ENCODE results near the gene SLC25A43. TPM values are rescaled to one million over a fixed set of nuclear protein-coding genes. Genes with fewer than 3 reads are reported as not detected.
"Not testable (repeated sequence)": the region's sequence is repeated elsewhere in the genome, so short reads cannot be mapped to it uniquely, and the experiment has no call there.

SLC25A43 gene
- total RNA-seq, 1 donor from 2014 or later: 6.1 TPM

DNA sequence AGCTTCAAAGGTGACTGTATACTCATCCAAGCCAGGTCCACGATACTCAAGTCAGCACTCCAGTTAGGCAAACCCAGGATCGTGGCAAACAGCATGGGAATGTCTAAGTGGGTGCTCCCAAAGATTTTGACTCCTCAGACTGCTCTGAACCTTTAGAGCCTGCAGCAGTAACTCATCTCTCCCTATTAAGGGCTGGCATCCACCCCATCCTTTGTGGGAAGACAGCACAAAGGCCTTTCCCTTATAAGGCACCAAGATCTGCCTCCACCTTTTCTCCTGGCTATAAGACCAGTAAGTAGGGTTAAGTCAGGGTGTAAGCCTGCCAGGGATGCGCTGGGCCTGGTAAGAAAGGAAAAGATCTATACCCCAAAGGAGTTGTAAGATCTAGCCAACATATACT is 23.6 kb upstream of the SLC25A43 start:
- H3K9me3 Mint-ChIP-seq: peaks cover 4% of the 10 kb centered on the region
- no peaks in the 10 kb centered on the region for H3K27me3 Mint-ChIP-seq (ENCODE audit: low read depth)
- H3K4me3 Mint-ChIP-seq: no peak overlapping the region
- H3K36me3 Mint-ChIP-seq (ENCODE audit: low read depth): no peaks in the 10 kb centered on the region
- no peak overlapping the region for H3K27ac Mint-ChIP-seq (ENCODE audit: unreplicated experiment)
- DNase-seq (ENCODE audit: low read depth, low spot score): no peak
- H3K4me1 Mint-ChIP-seq: peaks cover 4% of the 10 kb centered on the region
- TF ChIP-seq, protein P1, sequence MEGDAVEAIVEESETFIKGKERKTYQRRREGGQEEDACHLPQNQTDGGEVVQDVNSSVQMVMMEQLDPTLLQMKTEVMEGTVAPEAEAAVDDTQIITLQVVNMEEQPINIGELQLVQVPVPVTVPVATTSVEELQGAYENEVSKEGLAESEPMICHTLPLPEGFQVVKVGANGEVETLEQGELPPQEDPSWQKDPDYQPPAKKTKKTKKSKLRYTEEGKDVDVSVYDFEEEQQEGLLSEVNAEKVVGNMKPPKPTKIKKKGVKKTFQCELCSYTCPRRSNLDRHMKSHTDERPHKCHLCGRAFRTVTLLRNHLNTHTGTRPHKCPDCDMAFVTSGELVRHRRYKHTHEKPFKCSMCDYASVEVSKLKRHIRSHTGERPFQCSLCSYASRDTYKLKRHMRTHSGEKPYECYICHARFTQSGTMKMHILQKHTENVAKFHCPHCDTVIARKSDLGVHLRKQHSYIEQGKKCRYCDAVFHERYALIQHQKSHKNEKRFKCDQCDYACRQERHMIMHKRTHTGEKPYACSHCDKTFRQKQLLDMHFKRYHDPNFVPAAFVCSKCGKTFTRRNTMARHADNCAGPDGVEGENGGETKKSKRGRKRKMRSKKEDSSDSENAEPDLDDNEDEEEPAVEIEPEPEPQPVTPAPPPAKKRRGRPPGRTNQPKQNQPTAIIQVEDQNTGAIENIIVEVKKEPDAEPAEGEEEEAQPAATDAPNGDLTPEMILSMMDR (conservative IDR thresholded peaks at IDR 0.05): no peak

DNA sequence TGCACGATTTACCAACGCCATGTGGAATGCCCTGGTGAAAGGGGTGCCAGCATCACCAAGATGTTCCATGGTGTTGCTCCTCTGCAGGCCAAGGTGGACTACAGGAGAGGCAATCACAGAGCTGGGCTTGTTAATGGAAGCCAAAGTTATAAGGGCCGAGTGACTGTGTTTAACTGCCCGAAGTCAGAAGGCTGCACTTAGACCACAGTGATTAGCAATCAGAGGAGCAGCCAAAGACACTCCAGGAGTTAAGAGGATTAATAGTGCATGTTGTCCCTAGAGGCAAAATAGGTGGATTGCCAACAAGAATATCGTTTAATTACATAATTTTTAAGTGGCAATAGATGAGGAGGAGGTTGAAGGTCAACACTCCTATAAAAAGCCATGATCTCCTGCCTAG is 22.8 kb upstream of the SLC25A43 start:
- peaks cover 4% of the 10 kb centered on the region for H3K4me1 Mint-ChIP-seq
- H3K4me3 Mint-ChIP-seq: no peak overlapping the region
- no peaks in the 10 kb centered on the region for H3K36me3 Mint-ChIP-seq (ENCODE audit: low read depth)
- no peak for DNase-seq (ENCODE audit: low read depth, low spot score)
- TF ChIP-seq, protein P1 (conservative IDR thresholded peaks at IDR 0.05): no peak
- H3K9me3 Mint-ChIP-seq: peaks cover 4% of the 10 kb centered on the region
- no peak overlapping the region for H3K27ac Mint-ChIP-seq (ENCODE audit: unreplicated experiment)
- H3K27me3 Mint-ChIP-seq (ENCODE audit: low read depth): no peaks in the 10 kb centered on the region

DNA sequence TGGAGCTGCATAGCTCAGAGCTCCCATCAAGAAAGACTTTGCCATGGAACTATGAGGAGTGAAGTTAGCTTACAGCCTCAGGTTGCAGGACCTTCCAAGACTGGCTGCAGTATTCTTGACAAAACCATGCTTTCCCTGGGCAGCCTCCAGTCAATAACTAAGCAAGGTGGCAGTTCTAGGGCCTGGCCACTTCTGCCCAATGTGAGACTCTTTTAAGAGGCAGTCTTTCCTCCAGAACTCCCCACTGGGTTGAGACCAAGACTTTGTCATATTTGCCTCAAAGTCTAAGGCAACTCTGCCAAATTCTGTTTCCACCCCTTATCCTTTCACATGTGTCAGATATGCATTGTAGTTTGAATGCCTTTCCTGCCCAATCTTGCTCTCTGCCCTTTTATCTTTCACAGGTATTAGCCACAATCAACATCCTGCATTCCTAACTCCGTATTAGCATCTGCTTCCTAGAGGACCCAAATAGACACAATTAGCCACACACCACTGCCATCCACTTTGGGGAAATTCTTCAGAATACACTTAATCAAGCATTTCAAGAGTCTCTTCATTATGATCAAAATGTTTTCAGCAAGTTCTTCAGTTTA is 17.7 kb upstream of the SLC25A43 start:
- TF ChIP-seq, protein P1 (conservative IDR thresholded peaks at IDR 0.05): no peak
- Mint-ChIP-seq H3K27ac (ENCODE audit: unreplicated experiment) (no peak overlapping the region), H3K27me3 (ENCODE audit: low read depth) (no peaks in the 10 kb centered on the region), H3K36me3 (ENCODE audit: low read depth) (peaks cover 1% of the 10 kb centered on the region), H3K9me3 (peaks cover under 1% of the 10 kb centered on the region), H3K4me1 (no peaks in the 10 kb centered on the region), H3K4me3 (no peak overlapping the region)
- no peak for DNase-seq (ENCODE audit: low read depth, low spot score)

DNA sequence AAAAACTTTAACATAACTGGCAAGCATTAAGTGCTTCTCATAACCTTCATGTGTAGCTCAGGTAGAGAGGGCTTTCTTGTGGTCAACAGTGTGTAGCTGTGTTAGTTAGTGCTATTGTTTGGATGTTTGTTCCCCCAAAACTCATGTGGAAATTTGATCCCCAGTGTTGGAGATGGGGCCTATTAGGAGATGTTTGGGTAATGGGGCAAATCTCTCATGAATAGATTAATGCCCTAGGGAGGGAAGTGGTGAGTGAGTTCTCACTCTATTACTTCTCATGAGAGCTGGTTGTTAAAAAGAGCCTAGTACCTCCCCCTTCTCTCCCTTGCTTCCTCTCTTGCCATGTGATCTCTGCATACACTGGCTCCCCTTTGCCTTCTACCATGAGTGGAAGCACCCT is 16.5 kb upstream of the SLC25A43 start:
- peaks cover 3% of the 10 kb centered on the region for H3K9me3 Mint-ChIP-seq

DNA sequence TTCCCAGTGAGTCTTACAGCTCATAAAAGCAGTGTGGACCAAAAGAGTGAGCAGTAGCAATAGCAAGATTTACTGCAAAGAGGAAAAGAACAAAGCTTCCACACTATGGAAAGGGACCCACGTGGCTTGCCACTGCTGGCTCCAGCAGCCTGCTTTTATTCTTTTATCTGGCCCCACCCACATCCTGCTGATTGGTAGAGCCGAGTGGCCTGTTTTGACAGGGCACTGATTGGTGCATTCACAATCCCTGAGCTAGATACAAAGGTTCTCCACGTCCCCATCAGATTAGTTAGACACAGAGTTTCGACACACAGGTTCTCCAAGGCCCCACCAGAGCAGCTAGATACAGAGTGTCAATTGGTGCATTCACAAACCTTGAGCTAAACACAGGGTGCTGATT is 12.5 kb upstream of the SLC25A43 start:
- not testable (repeated sequence) for H3K27ac Mint-ChIP-seq (ENCODE audit: unreplicated experiment); DNase-seq (ENCODE audit: low read depth, low spot score); H3K4me1 Mint-ChIP-seq; H3K36me3 Mint-ChIP-seq (ENCODE audit: low read depth); H3K9me3 Mint-ChIP-seq; H3K27me3 Mint-ChIP-seq (ENCODE audit: low read depth); H3K4me3 Mint-ChIP-seq

More for the DNA sequence above, 16.5 kb upstream of the SLC25A43 start:
- TF ChIP-seq, protein P1 (conservative IDR thresholded peaks at IDR 0.05): no peak
- H3K4me3 Mint-ChIP-seq: no peak overlapping the region
- no peaks in the 10 kb centered on the region for H3K4me1 Mint-ChIP-seq
- H3K36me3 Mint-ChIP-seq (ENCODE audit: low read depth): peaks cover 5% of the 10 kb centered on the region
- no peaks in the 10 kb centered on the region for H3K27me3 Mint-ChIP-seq (ENCODE audit: low read depth)
- H3K27ac Mint-ChIP-seq (ENCODE audit: unreplicated experiment): no peak overlapping the region
- no peak for DNase-seq (ENCODE audit: low read depth, low spot score)

DNA sequence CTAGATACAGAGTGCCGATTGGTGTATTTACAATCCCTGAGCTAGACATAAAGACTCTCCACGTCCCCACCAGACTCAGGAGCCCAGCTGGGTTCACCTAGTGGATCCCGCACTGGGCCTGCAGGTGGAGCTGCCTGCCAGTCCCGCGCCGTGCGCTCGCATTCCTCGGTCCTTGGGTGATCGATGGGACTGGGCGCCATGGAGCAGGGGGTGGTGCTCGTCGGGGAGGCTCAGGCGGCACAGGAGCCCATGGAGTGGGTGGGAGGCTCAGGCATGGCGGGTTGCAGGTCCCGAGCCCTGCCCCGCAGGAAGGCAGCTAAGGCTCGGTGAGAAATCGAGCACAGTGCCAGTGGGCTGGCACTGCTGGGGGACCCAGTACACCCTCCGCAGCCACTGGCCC is 11.7 kb upstream of the SLC25A43 start:
- H3K27ac Mint-ChIP-seq (ENCODE audit: unreplicated experiment); H3K36me3 Mint-ChIP-seq (ENCODE audit: low read depth); H3K27me3 Mint-ChIP-seq (ENCODE audit: low read depth); DNase-seq (ENCODE audit: low read depth, low spot score); H3K9me3 Mint-ChIP-seq; H3K4me1 Mint-ChIP-seq; H3K4me3 Mint-ChIP-seq: not testable (repeated sequence)
